IMR-90 (cell line): Measurements from ENCODE around the gene OR2AJ1. TPM values are rescaled to one million over a fixed set of nuclear protein-coding genes. Genes with fewer than 3 reads are reported as not detected.

Experiments used
- ATAC-seq: fragments of 200-7000 bp; cut with Tn5 transposase; 2 replicates; pipeline ENCODE4 v1.9.1; 2020; ENCODE audit warnings: low read depth, mild to moderate bottlenecking, moderate library complexity
- BruUV-seq: library from RNA; stranded (reverse); fragments of 400-500 nt; replicated peaks from 2 replicates; lab custom pipeline; 2021; lab: Mats Ljungman, UMichigan
- CTCF ChIA-PET: fragments of 300-600 bp; formaldehyde crosslinking; extraction: SDS; loops from one replicate; lab custom pipeline; 2021; ENCODE audit warnings: antibody characterized with exemption; lab: Yijun Ruan, JAX
- POLR2A ChIA-PET: fragments of 300-600 bp; sonication (Branson Sonifier 250); formaldehyde crosslinking; loops from one replicate; lab custom pipeline; 2022; ENCODE audit warnings: antibody characterized with exemption; ENCODE audit not compliant: unreplicated experiment; lab: Charles Lee
- DNase-seq: peaks from one replicate; pipeline ENCODE4 v3.0.0; 2013
- H2AFZ ChIP-seq: replicated peaks from 2 replicates; pipeline ENCODE3; 2013; ENCODE audit warnings: low read length, mild to moderate bottlenecking; ENCODE audit not compliant: poor library complexity
- H2AK5ac ChIP-seq: 2 replicates; pipeline ENCODE4 v1.6.1; 2013; ENCODE audit warnings: low read depth, low read length, inconsistent platforms
- H2AK9ac ChIP-seq: replicated peaks from 2 replicates; pipeline ENCODE3; 2013; ENCODE audit warnings: mild to moderate bottlenecking, low read depth, low read length, moderate library complexity; ENCODE audit not compliant: poor library complexity
- H2BK120ac ChIP-seq: 2 replicates; pipeline ENCODE4 v1.6.1; 2013; ENCODE audit warnings: low read depth, low read length, inconsistent platforms
- H2BK15ac ChIP-seq: 3 replicates; pipeline ENCODE4 v1.6.1; 2013; ENCODE audit warnings: low read depth, low read length, inconsistent platforms
- H2BK20ac ChIP-seq: 2 replicates; pipeline ENCODE4 v1.6.1; 2013; ENCODE audit warnings: low read depth, mild to moderate bottlenecking, inconsistent platforms, low read length, moderate library complexity
- H2BK5ac ChIP-seq: 2 replicates; pipeline ENCODE4 v1.6.1; 2013; ENCODE audit warnings: mild to moderate bottlenecking, low read depth, low read length, inconsistent platforms; ENCODE audit not compliant: poor library complexity, severe bottlenecking
- H3K14ac ChIP-seq: replicated peaks from 2 replicates; pipeline ENCODE4 v1.6.1; 2013; ENCODE audit warnings: low read depth, low read length, inconsistent platforms
- H3K18ac ChIP-seq: 2 replicates; pipeline ENCODE4 v1.6.1; 2013; ENCODE audit warnings: low read depth, low read length, control low read depth
- H3K23ac ChIP-seq: 2 replicates; pipeline ENCODE4 v1.6.1; 2013; ENCODE audit warnings: low read depth, low read length, inconsistent platforms
- H3K27ac ChIP-seq: 2 replicates; pipeline ENCODE4 v1.5.1; 2013; ENCODE audit warnings: mild to moderate bottlenecking, control low read depth, low read length; ENCODE audit not compliant: insufficient read depth
- H3K27me3 ChIP-seq: 2 replicates; pipeline ENCODE4 v1.6.1; 2013; ENCODE audit warnings: low read length; ENCODE audit not compliant: control insufficient read depth, insufficient read depth
- H3K36me3 ChIP-seq: 2 replicates; pipeline ENCODE4 v1.6.1; 2013; ENCODE audit warnings: low read length, mixed read lengths; ENCODE audit not compliant: control insufficient read depth, insufficient read depth
- H3K4ac ChIP-seq: 2 replicates; pipeline ENCODE4 v1.6.1; 2013; ENCODE audit warnings: low read depth, low read length, inconsistent platforms
- H3K4me1 ChIP-seq: 2 replicates; pipeline ENCODE4 v1.6.1; 2013; ENCODE audit warnings: low read length, mixed read lengths; ENCODE audit not compliant: control insufficient read depth, insufficient read depth
- H3K4me2 ChIP-seq: 2 replicates; pipeline ENCODE4 v1.6.1; 2013; ENCODE audit warnings: low read depth, mild to moderate bottlenecking, control low read depth, low read length, moderate library complexity
- H3K4me3 ChIP-seq: 2 replicates; pipeline ENCODE4 v1.5.1; 2013; ENCODE audit warnings: low read depth, mild to moderate bottlenecking, control low read depth, low read length, moderate library complexity; ENCODE audit not compliant: insufficient read depth
- H3K56ac ChIP-seq: 2 replicates; pipeline ENCODE4 v1.6.1; 2013; ENCODE audit warnings: low read length, inconsistent platforms; ENCODE audit not compliant: insufficient read depth; ENCODE audit errors: extremely low read depth
- H3K79me1 ChIP-seq, 2 experiments: 2 replicates each; pipeline ENCODE4 v1.6.1; 2013; ENCODE audit warnings: low read length in 2 of 2, inconsistent platforms in 1 of 2, low read depth in 1 of 2
- H3K9ac ChIP-seq: 2 replicates; pipeline ENCODE4 v1.6.1; 2013; ENCODE audit warnings: low read depth, low read length, control low read depth
- H3K9me1 ChIP-seq: 2 replicates; pipeline ENCODE4 v1.6.1; 2013; ENCODE audit warnings: low read length, inconsistent platforms; ENCODE audit not compliant: insufficient read depth
- H3K9me3 ChIP-seq: 2 replicates; pipeline ENCODE4 v1.6.1; 2013; ENCODE audit warnings: low read length; ENCODE audit not compliant: control insufficient read depth, insufficient read depth
- H4K20me1 ChIP-seq: 2 replicates; pipeline ENCODE4 v1.6.1; 2013; ENCODE audit warnings: low read length, inconsistent platforms; ENCODE audit not compliant: insufficient read depth
- H4K5ac ChIP-seq: 2 replicates; pipeline ENCODE4 v1.6.1; 2013; ENCODE audit warnings: mild to moderate bottlenecking, low read depth, low read length, control low read depth
- H4K8ac ChIP-seq, 2 experiments: 2 replicates each; pipeline ENCODE4 v1.6.1; 2013; ENCODE audit warnings: low read depth in 2 of 2, low read length in 2 of 2, control low read depth in 1 of 2, inconsistent platforms in 1 of 2
- H4K91ac ChIP-seq: 2 replicates; pipeline ENCODE4 v1.6.1; 2013; ENCODE audit warnings: low read depth, low read length, inconsistent platforms; ENCODE audit not compliant: insufficient read depth
- BHLHE40 ChIP-seq: fragments of 150-350 bp; IDR thresholded peaks from 2 replicates; pipeline ENCODE4 v1.6.1; 2016; ENCODE audit warnings: mild to moderate bottlenecking, low read depth, low read length
- CEBPB ChIP-seq: IDR thresholded peaks from 2 replicates; pipeline ENCODE4 v1.6.1; 2012; ENCODE audit warnings: low read depth, low read length, improper control_type of control experiment
- CHD1 ChIP-seq: IDR thresholded peaks from 2 replicates; pipeline ENCODE4 v1.6.1; 2012; ENCODE audit warnings: low read depth, low read length, improper control_type of control experiment
- CTCF ChIP-seq: conservative IDR thresholded peaks from 2 replicates; pipeline ENCODE4 v1.5.1; 2012; ENCODE audit warnings: mild to moderate bottlenecking, low read depth, low read length, improper control_type of control experiment
- MAFK ChIP-seq: IDR thresholded peaks from 2 replicates; pipeline ENCODE4 v1.6.1; 2012; ENCODE audit warnings: low read depth, low read length, improper control_type of control experiment
- MAZ ChIP-seq: IDR thresholded peaks from 2 replicates; pipeline ENCODE4 v1.6.1; 2012; ENCODE audit warnings: low read depth, mild to moderate bottlenecking, low read length, improper control_type of control experiment, moderate library complexity, borderline replicate concordance
- MXI1 ChIP-seq: IDR thresholded peaks from 2 replicates; pipeline ENCODE4 v1.6.1; 2012; ENCODE audit warnings: low read depth, mild to moderate bottlenecking, low read length, moderate library complexity, borderline replicate concordance
- NFE2L2 ChIP-seq: fragments of 150-350 bp; IDR thresholded peaks from 2 replicates; pipeline ENCODE4 v1.6.1; 2016; ENCODE audit warnings: low read depth, mild to moderate bottlenecking, low read length
- POLR2A ChIP-seq: IDR thresholded peaks from 2 replicates; pipeline ENCODE4 v1.6.1; 2012; ENCODE audit warnings: mild to moderate bottlenecking, low read depth, low read length
- RAD21 ChIP-seq: IDR thresholded peaks from 2 replicates; pipeline ENCODE4 v1.6.1; 2012; ENCODE audit warnings: low read length, improper control_type of control experiment
- RCOR1 ChIP-seq: IDR thresholded peaks from 2 replicates; pipeline ENCODE4 v1.6.1; 2012; ENCODE audit warnings: mild to moderate bottlenecking, low read length, improper control_type of control experiment; ENCODE audit not compliant: insufficient replicate concordance
- RFX5 ChIP-seq: IDR thresholded peaks from 2 replicates; pipeline ENCODE4 v1.8.0; 2012; ENCODE audit warnings: low read depth, mild to moderate bottlenecking, low read length, moderate library complexity
- SMC3 ChIP-seq: fragments of 150-350 bp; IDR thresholded peaks from 2 replicates; pipeline ENCODE4 v1.6.1; 2016; ENCODE audit warnings: low read depth, mild to moderate bottlenecking, antibody characterized with exemption, low read length, moderate library complexity
- USF2 ChIP-seq: fragments of 150-350 bp; IDR thresholded peaks from 2 replicates; pipeline ENCODE4 v1.6.1; 2017; ENCODE audit warnings: mild to moderate bottlenecking, antibody characterized with exemption, low read length, low read depth
- WGBS, 2 experiments: methylation state at CpG; one replicate each; pipeline versions ENCODE4 v1.1.5 to v1.1.7; 2013; ENCODE audit warnings: missing lambda C conversion rate in 2 of 2; ENCODE audit not compliant: insufficient read length in 1 of 2; ENCODE audit errors: extremely low coverage in 2 of 2; 5-methylcytosine and 5-hydroxymethylcytosine counted together
- dilution Hi-C: fragments of 300-500 bp; cut with HindIII; formaldehyde crosslinking; loops from one replicate; pipeline ENCODE4 v1.14.3; 2018; ENCODE audit warnings: low sequenced_read_pairs; ENCODE audit not compliant: unreplicated experiment
- in situ Hi-C: fragments of 300-500 bp; cut with MboI; formaldehyde crosslinking; loops from 3 replicates; pipeline ENCODE4 v1.14.3; 2019; ENCODE audit warnings: low sequenced_read_pairs, inconsistent platforms, mixed read lengths
- intact Hi-C: fragments of 100-400 bp; cut with micrococcal nuclease; formaldehyde crosslinking; loops from 2 replicates; pipeline ENCODE4 v1.10.0; 2022
- polyA plus RNA-seq, 3 experiments: library from polyadenylated mRNA; depleted of rRNA; stranded (reverse); fragments of >200 nt; gene quantifications; 2 replicates each; pipeline ENCODE4 v1.2.3, GENCODE V29; 2012; ENCODE audit warnings: low replicate concordance in 1 of 3
- total RNA-seq: library from RNA; depleted of rRNA; stranded (reverse); fragments of >200 nt; gene quantifications from 2 replicates; pipeline ENCODE4 v1.2.3, GENCODE V29; 2012

Gene OR2AJ1
- total and polyA plus RNA-seq, 2 of the 4 experiments (the other 2 are of a cell fraction) = not detected

GRCh38 chr1:247913786-247914185, 10.9 kb upstream of the OR2AJ1 start:
- Histone ChIP-seq H3K23ac (no peak overlapping the region), H3K9me1 (no peaks in the 10 kb centered on the region)
- in situ Hi-C loops = no loop called here

More at GRCh38 chr1:247913786-247914185, 10.9 kb upstream of the OR2AJ1 start:
- Histone ChIP-seq H2BK20ac (no peak overlapping the region), H4K91ac (no peak overlapping the region), H3K4me2 (no peak overlapping the region), H3K18ac (no peak overlapping the region), H3K79me1 (no peaks in the 10 kb centered on the region), H2AK9ac (no peak overlapping the region), H2BK15ac (no peak overlapping the region), H3K9ac (no peak overlapping the region), H2AK5ac (no peak overlapping the region), H4K8ac (no peak overlapping the region), H3K9me3 (peaks cover 9% of the 10 kb centered on the region), H3K56ac (no peak overlapping the region), H2BK120ac (no peak overlapping the region), H3K14ac (no peak overlapping the region), H4K5ac (no peak overlapping the region), H3K4ac (no peak overlapping the region), H3K4me1 (no peaks in the 10 kb centered on the region), H3K27me3 (no peaks in the 10 kb centered on the region), H3K27ac (no peak overlapping the region), H4K20me1 (no peaks in the 10 kb centered on the region), H3K4me3 (no peak overlapping the region), H2BK5ac (no peak overlapping the region), H2AFZ (no peak overlapping the region), H3K36me3 (no peaks in the 10 kb centered on the region)
- no peak for ATAC-seq
- BruUV-seq = no TSS peak
- intact Hi-C loops (no loop called here), dilution Hi-C loops (no loop called here)
- no CpG with 5 or more reads among the region's 2 CpGs for WGBS, 2 experiments
- POLR2A ChIA-PET = no interaction called here
- CTCF ChIA-PET = interaction anchor here (0.6 to 0.7 kb wide), 2 partner anchors 437 to 966 kb away, joined by 3 to 4 read pairs; no protein-coding TSS in a partner anchor
- DNase-seq = no peak
- TF ChIP-seq RFX5 (no peak), MXI1 (no peak), SMC3 (no peak), BHLHE40 (no peak), NFE2L2 (no peak), RCOR1 (no peak), CHD1 (no peak), POLR2A (no peak), USF2 (no peak), CEBPB (no peak), RAD21 (no peak), MAFK (no peak), MAZ (no peak), CTCF (no peak)
